ENCODE results near the gene ZNF200.

DNA sequence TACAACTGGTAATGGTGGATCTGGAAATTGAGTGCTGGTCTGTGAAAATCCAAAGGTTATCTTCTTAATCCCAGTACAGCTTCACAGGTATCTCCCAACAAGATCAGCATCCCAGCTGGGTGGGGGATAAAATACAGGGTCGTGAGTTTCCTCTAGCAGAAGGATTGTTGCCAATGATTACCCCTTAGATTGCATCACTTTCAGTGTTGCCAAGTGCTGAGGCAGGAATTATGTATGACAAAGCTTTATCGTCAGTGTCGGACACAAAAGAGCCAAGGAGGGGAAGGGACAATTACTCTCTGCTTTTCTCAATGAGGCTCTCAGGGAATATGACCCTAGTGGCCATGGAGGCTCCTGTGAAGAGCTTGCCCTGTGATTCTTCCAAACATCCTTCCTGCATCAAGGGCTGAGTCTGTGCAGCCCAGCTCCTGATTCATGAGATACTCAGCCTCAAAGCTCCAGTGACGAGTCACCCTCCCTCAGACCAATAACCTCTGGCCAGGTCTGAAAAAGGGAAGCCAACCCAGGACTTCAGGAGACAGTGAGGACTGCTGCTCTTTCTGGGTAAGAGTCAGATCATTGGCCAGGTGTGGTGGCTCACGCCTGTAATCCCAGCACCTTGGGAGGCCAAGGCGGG lies 31.9 kb downstream of the ZNF200 start:
- TF ChIP-seq, protein P1, sequence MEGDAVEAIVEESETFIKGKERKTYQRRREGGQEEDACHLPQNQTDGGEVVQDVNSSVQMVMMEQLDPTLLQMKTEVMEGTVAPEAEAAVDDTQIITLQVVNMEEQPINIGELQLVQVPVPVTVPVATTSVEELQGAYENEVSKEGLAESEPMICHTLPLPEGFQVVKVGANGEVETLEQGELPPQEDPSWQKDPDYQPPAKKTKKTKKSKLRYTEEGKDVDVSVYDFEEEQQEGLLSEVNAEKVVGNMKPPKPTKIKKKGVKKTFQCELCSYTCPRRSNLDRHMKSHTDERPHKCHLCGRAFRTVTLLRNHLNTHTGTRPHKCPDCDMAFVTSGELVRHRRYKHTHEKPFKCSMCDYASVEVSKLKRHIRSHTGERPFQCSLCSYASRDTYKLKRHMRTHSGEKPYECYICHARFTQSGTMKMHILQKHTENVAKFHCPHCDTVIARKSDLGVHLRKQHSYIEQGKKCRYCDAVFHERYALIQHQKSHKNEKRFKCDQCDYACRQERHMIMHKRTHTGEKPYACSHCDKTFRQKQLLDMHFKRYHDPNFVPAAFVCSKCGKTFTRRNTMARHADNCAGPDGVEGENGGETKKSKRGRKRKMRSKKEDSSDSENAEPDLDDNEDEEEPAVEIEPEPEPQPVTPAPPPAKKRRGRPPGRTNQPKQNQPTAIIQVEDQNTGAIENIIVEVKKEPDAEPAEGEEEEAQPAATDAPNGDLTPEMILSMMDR (IDR thresholded peaks at IDR 0.05; ENCODE audit: low read depth, low read length, missing input control) = no peak
- TF ChIP-seq, protein P2, sequence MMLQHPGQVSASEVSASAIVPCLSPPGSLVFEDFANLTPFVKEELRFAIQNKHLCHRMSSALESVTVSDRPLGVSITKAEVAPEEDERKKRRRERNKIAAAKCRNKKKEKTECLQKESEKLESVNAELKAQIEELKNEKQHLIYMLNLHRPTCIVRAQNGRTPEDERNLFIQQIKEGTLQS (IDR thresholded peaks at IDR 0.05) = no peak
- TF ChIP-seq GABPA (IDR thresholded peaks at IDR 0.05 in 1 of 2, conservative IDR thresholded peaks at IDR 0.05 in 1 of 2) (no peak), NR2F2 (IDR thresholded peaks at IDR 0.05) (no peak), RXRA (IDR thresholded peaks at IDR 0.05) (no peak), SP1 (IDR thresholded peaks at IDR 0.05) (no peak), TAF1 (conservative IDR thresholded peaks at IDR 0.05) (no peak), JUND (IDR thresholded peaks at IDR 0.05) (no peak)
- TF ChIP-seq, protein P3, sequence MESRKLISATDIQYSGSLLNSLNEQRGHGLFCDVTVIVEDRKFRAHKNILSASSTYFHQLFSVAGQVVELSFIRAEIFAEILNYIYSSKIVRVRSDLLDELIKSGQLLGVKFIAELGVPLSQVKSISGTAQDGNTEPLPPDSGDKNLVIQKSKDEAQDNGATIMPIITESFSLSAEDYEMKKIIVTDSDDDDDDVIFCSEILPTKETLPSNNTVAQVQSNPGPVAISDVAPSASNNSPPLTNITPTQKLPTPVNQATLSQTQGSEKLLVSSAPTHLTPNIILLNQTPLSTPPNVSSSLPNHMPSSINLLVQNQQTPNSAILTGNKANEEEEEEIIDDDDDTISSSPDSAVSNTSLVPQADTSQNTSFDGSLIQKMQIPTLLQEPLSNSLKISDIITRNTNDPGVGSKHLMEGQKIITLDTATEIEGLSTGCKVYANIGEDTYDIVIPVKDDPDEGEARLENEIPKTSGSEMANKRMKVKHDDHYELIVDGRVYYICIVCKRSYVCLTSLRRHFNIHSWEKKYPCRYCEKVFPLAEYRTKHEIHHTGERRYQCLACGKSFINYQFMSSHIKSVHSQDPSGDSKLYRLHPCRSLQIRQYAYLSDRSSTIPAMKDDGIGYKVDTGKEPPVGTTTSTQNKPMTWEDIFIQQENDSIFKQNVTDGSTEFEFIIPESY (IDR thresholded peaks at IDR 0.05) = no peak
